SU-DHL-6 (cell line): ENCODE results near the gene DAPK2.

Experiments used
- H2AFZ ChIP-seq: fragments of 200-600 bp; sonication (generic); 2 replicates; pipeline ENCODE4 v1.6.1; 2014; ENCODE audit warnings: low read depth, mild to moderate bottlenecking, moderate library complexity, mixed read lengths, antibody characterized with exemption, low read length; ENCODE audit not compliant: severe bottlenecking
- H3F3A ChIP-seq: fragments of 200-600 bp; shearing (Covaris generic); 2 replicates; pipeline ENCODE4 v1.6.0; 2016; ENCODE audit warnings: antibody characterized with exemption, mild to moderate bottlenecking; ENCODE audit not compliant: insufficient read depth
- H3K27ac ChIP-seq: fragments of 200-600 bp; sonication (generic); 2 replicates; pipeline ENCODE4 v1.5.1; 2016; ENCODE audit warnings: low read depth, mild to moderate bottlenecking, low read length, moderate library complexity, mixed read lengths
- H3K27me3 ChIP-seq: fragments of 200-600 bp; sonication (generic), shearing (Covaris generic); 2 replicates; pipeline ENCODE4 v1.6.0; 2014; ENCODE audit warnings: mild to moderate bottlenecking, low read length
- H3K36me3 ChIP-seq: fragments of 200-600 bp; sonication (generic); 2 replicates; pipeline ENCODE4 v1.6.1; 2014; ENCODE audit warnings: mild to moderate bottlenecking, low read length, mixed read lengths
- H3K4me2 ChIP-seq: fragments of 300-600, 200-600 bp; shearing (Covaris generic), sonication (generic); 2 replicates; pipeline ENCODE4 v1.6.0; 2014; ENCODE audit warnings: low read length, low read depth, mild to moderate bottlenecking; ENCODE audit not compliant: poor library complexity, severe bottlenecking
- H3K4me3 ChIP-seq: fragments of 200-600 bp; sonication (generic); 2 replicates; pipeline ENCODE4 v1.5.1; 2014; ENCODE audit warnings: antibody characterized with exemption, low read length, mild to moderate bottlenecking, mixed read lengths; ENCODE audit not compliant: insufficient read depth, poor library complexity, severe bottlenecking
- H3K79me2 ChIP-seq: fragments of 200-600 bp; sonication (generic); 2 replicates; pipeline ENCODE4 v1.6.1; 2014; ENCODE audit warnings: mild to moderate bottlenecking, low read length, moderate library complexity; ENCODE audit not compliant: insufficient read depth
- H3K9ac ChIP-seq: fragments of 200-600 bp; sonication (generic); 2 replicates; pipeline ENCODE4 v1.7.0; 2014; ENCODE audit warnings: mild to moderate bottlenecking, low read length
- H3K9me2 ChIP-seq: fragments of 200-600 bp; sonication (generic); replicated peaks from 2 replicates; pipeline ENCODE4 v1.6.1; 2014; ENCODE audit warnings: low read length; ENCODE audit not compliant: insufficient read depth
- H3K9me3 ChIP-seq: fragments of 200-600 bp; sonication (generic); 2 replicates; pipeline ENCODE4 v1.6.1; 2014; ENCODE audit warnings: low read length, mixed read lengths; ENCODE audit not compliant: insufficient read depth
- H4K20me1 ChIP-seq: fragments of 200-600 bp; sonication (generic); 2 replicates; pipeline ENCODE4 v1.6.1; 2014; ENCODE audit warnings: low read depth, mild to moderate bottlenecking, antibody characterized with exemption, low read length, moderate library complexity, mixed read lengths
- CTCF ChIP-seq: fragments of 200-600 bp; sonication (generic); IDR thresholded peaks from one replicate; pipeline ENCODE4 v1.5.1; 2017; ENCODE audit warnings: antibody characterized with exemption, mild to moderate bottlenecking, low read length, moderate library complexity; ENCODE audit not compliant: insufficient read depth, poor library complexity, severe bottlenecking
- EZH2phosphoT487 ChIP-seq: fragments of 200-600 bp; sonication (generic), shearing (Covaris generic); conservative IDR thresholded peaks from 2 replicates; pipeline ENCODE4 v1.6.1; 2018; ENCODE audit warnings: mild to moderate bottlenecking, antibody characterized with exemption, low read length, moderate library complexity, mixed read lengths

Gene DAPK2

GRCh38 chr15:63953524-63953923, 92.8 kb downstream of the DAPK2 start:
- no peaks in the 10 kb centered on the region for H4K20me1 ChIP-seq
- H3K79me2 ChIP-seq = no peaks in the 10 kb centered on the region

GRCh38 chr15:63950911-63951481, 95.3 kb downstream of the DAPK2 start:
- Histone ChIP-seq H3K36me3 (no peaks in the 10 kb centered on the region), H3K9ac (no peak overlapping the region), H3K4me2 (no peak overlapping the region), H3K79me2 (no peaks in the 10 kb centered on the region), H3K4me3 (no peak overlapping the region), H3F3A (no peaks in the 10 kb centered on the region), H3K9me3 (no peaks in the 10 kb centered on the region), H3K9me2 (no peaks in the 10 kb centered on the region), H2AFZ (no peak overlapping the region), H4K20me1 (no peaks in the 10 kb centered on the region), H3K27ac (no peak overlapping the region), H3K27me3 (no peaks in the 10 kb centered on the region)
- TF ChIP-seq CTCF = no peak
- TF ChIP-seq EZH2phosphoT487 = no peak

More at GRCh38 chr15:63953524-63953923, 92.8 kb downstream of the DAPK2 start:
- Histone ChIP-seq H3K27me3 (no peaks in the 10 kb centered on the region), H3K9me2 (no peaks in the 10 kb centered on the region), H3K4me3 (no peak overlapping the region), H3K27ac (no peak overlapping the region), H3K9ac (no peak overlapping the region), H3K4me2 (no peak overlapping the region), H3K9me3 (no peaks in the 10 kb centered on the region), H3K36me3 (no peaks in the 10 kb centered on the region), H2AFZ (no peak overlapping the region), H3F3A (no peaks in the 10 kb centered on the region)
- TF ChIP-seq EZH2phosphoT487 = no peak
- TF ChIP-seq CTCF = no peak

GRCh38 chr15:63948971-63949370, 97.3 kb downstream of the DAPK2 start:
- no peaks in the 10 kb centered on the region for H3K27me3 ChIP-seq
- TF ChIP-seq EZH2phosphoT487 = no peak
- TF ChIP-seq CTCF = no peak
- no peak overlapping the region for H3K9ac ChIP-seq
- H3K4me2 ChIP-seq = no peak overlapping the region
- H4K20me1 ChIP-seq = no peaks in the 10 kb centered on the region
- H3K36me3 ChIP-seq = no peaks in the 10 kb centered on the region
- H3K9me2 ChIP-seq = no peaks in the 10 kb centered on the region
- no peaks in the 10 kb centered on the region for H3F3A ChIP-seq
- H3K79me2 ChIP-seq = no peaks in the 10 kb centered on the region
- H3K9me3 ChIP-seq = no peaks in the 10 kb centered on the region
- H3K4me3 ChIP-seq = no peak overlapping the region
- H3K27ac ChIP-seq = no peak overlapping the region
- H2AFZ ChIP-seq = no peak overlapping the region

- H3K9me2 ChIP-seq = no peaks in the 10 kb centered on the region
- no peaks in the 10 kb centered on the region for H3K36me3 ChIP-seq
- TF ChIP-seq CTCF (no peak), EZH2phosphoT487 (no peak)
- no peaks in the 10 kb centered on the region for H3F3A ChIP-seq
- no peaks in the 10 kb centered on the region for H4K20me1 ChIP-seq
- no peaks in the 10 kb centered on the region for H3K79me2 ChIP-seq
- no peak overlapping the region for H3K4me3 ChIP-seq
- no peaks in the 10 kb centered on the region for H3K27me3 ChIP-seq
- no peaks in the 10 kb centered on the region for H3K9me3 ChIP-seq
- H2AFZ ChIP-seq = no peak overlapping the region
- no peak overlapping the region for H3K4me2 ChIP-seq
- H3K27ac ChIP-seq = no peak overlapping the region
- H3K9ac ChIP-seq = no peak overlapping the region
These were observed 97.8 kb downstream of the DAPK2 start for GRCh38 chr15:63948436-63948835.
